GM21360 (cell line): Measurements from ENCODE around the gene DGKD.

Experiments
- ATAC-seq: cut with Tn5 transposase; IDR thresholded peaks from one replicate; pipeline ENCODE4 v1.9.1; 2021; ENCODE audit warnings: mild to moderate bottlenecking, moderate library complexity; ENCODE audit not compliant: unreplicated experiment

Gene DGKD

GRCh38 chr2:233409286-233409991 is 55.1 kb downstream of the DGKD start:
- no peak for ATAC-seq

- no peak for ATAC-seq
These were observed 56.0 kb downstream of the DGKD start for GRCh38 chr2:233410196-233410760.

GRCh38 chr2:233411162-233411561 is 56.9 kb downstream of the DGKD start:
- no peak for ATAC-seq

- no peak for ATAC-seq
These were observed 58.1 kb downstream of the DGKD start for GRCh38 chr2:233412405-233412804.

- no peak for ATAC-seq
These were observed 58.8 kb downstream of the DGKD start for GRCh38 chr2:233413046-233413445.

GRCh38 chr2:233413559-233414272 is 59.4 kb downstream of the DGKD start:
- no peak for ATAC-seq

- ATAC-seq, result no peak
These were observed 60.0 kb downstream of the DGKD start for GRCh38 chr2:233414273-233414654.

GRCh38 chr2:233414777-233415570 is 60.7 kb downstream of the DGKD start:
- no peak for ATAC-seq

GRCh38 chr2:233416199-233416598 is 61.9 kb downstream of the DGKD start:
- no peak for ATAC-seq

GRCh38 chr2:233416706-233417105 is 62.4 kb downstream of the DGKD start:
- ATAC-seq, result no peak

- no peak for ATAC-seq
These were observed 63.0 kb downstream of the DGKD start for GRCh38 chr2:233417282-233417681.

- ATAC-seq, result no peak
These were observed 63.9 kb downstream of the DGKD start for GRCh38 chr2:233418052-233418760.

GRCh38 chr2:233418761-233419546 is 64.7 kb downstream of the DGKD start:
- peak; percentile 42 for ATAC-seq

- ATAC-seq, result no peak
These were observed 65.5 kb downstream of the DGKD start for GRCh38 chr2:233419602-233420391.

GRCh38 chr2:233421091-233421816 is 67.0 kb downstream of the DGKD start:
- no peak for ATAC-seq

- ATAC-seq, result peak; percentile 67
These were observed 67.9 kb downstream of the DGKD start for GRCh38 chr2:233422050-233422639.

- no peak for ATAC-seq
These were observed 68.6 kb downstream of the DGKD start for GRCh38 chr2:233422649-233423551.
